ENCODE results near the gene LINC00237. TPM values are rescaled to one million over a fixed set of nuclear protein-coding genes. Genes with fewer than 3 reads are reported as not detected.

The LINC00237 gene
- total and polyA plus RNA-seq, 9 of the 15 experiments (the other 6 are each of a cell fraction or from before 2014, with no cell fraction given) = not detected

GRCh38 chr20:21048841-21049273 lies 57.3 kb downstream of the LINC00237 start (continued):
- TF ChIP-seq REST (IDR thresholded peaks at IDR 0.05; ENCODE audit: borderline replicate concordance) = peak; percentile 25; the same call in 1 of the 2 replicates
- no peak for TF ChIP-seq REST (CRISPR knock-in tag; IDR thresholded peaks at IDR 0.05; ENCODE audit: low read depth)
- TF ChIP-seq CTCF (IDR thresholded peaks at IDR 0.05 in 2 of 3, conservative IDR thresholded peaks at IDR 0.05 in 1 of 3; ENCODE audit: insufficient read depth in 2 of 3, low read depth in 1 of 3, low read length in 3 of 3) = peak; percentile 67 to 79 (median 71)
- TF ChIP-seq, protein P1, sequence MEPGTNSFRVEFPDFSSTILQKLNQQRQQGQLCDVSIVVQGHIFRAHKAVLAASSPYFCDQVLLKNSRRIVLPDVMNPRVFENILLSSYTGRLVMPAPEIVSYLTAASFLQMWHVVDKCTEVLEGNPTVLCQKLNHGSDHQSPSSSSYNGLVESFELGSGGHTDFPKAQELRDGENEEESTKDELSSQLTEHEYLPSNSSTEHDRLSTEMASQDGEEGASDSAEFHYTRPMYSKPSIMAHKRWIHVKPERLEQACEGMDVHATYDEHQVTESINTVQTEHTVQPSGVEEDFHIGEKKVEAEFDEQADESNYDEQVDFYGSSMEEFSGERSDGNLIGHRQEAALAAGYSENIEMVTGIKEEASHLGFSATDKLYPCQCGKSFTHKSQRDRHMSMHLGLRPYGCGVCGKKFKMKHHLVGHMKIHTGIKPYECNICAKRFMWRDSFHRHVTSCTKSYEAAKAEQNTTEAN (CRISPR knock-in tag; IDR thresholded peaks at IDR 0.05) = no peak
- TF ChIP-seq RAD21 (CRISPR knock-in tag; conservative IDR thresholded peaks at IDR 0.05 in 1 of 2, IDR thresholded peaks at IDR 0.05 in 1 of 2) = peak; percentile 35 to 62; a peak in 3 of 4 replicates
- 0 out of 2 replicates have a peak, but pooled peaks have one; percentile 34 for TF ChIP-seq XRCC5 (IDR thresholded peaks at IDR 0.05; ENCODE audit: low read depth, low read length)
